ENCODE measurements around the gene CAMTA1.

The CAMTA1 gene

GRCh38 chr1:7103361-7103782, 318.1 kb downstream of the CAMTA1 start:
- H3K4me3 ChIP-seq (ENCODE audit: low read length): no peak overlapping the region
- DNase-seq (ENCODE audit: low read depth): peak; percentile 9
- TF ChIP-seq, protein P1, sequence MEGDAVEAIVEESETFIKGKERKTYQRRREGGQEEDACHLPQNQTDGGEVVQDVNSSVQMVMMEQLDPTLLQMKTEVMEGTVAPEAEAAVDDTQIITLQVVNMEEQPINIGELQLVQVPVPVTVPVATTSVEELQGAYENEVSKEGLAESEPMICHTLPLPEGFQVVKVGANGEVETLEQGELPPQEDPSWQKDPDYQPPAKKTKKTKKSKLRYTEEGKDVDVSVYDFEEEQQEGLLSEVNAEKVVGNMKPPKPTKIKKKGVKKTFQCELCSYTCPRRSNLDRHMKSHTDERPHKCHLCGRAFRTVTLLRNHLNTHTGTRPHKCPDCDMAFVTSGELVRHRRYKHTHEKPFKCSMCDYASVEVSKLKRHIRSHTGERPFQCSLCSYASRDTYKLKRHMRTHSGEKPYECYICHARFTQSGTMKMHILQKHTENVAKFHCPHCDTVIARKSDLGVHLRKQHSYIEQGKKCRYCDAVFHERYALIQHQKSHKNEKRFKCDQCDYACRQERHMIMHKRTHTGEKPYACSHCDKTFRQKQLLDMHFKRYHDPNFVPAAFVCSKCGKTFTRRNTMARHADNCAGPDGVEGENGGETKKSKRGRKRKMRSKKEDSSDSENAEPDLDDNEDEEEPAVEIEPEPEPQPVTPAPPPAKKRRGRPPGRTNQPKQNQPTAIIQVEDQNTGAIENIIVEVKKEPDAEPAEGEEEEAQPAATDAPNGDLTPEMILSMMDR (IDR thresholded peaks at IDR 0.05; ENCODE audit: insufficient read depth, low read depth, low read length, missing control alignments): no peak

DNA sequence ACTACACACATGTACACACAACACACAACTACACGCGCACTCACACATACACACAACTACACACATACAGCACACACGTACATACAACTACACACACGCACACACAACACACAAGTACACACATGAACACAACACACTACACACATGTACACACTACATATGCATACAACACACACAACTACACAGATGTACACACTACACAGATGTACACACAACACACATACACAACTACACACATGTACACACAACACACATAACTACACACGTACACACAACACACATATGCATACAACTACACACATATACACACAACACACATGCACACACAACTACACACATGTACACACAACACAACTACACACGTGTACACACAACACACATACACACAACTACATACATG, 318.6 kb downstream of the CAMTA1 start:
- DNase-seq (ENCODE audit: low read depth): no peak
- TF ChIP-seq, protein P1 (IDR thresholded peaks at IDR 0.05; ENCODE audit: insufficient read depth, low read depth, low read length, missing control alignments): no peak
- H3K4me3 ChIP-seq (ENCODE audit: low read length): no peak overlapping the region

DNA sequence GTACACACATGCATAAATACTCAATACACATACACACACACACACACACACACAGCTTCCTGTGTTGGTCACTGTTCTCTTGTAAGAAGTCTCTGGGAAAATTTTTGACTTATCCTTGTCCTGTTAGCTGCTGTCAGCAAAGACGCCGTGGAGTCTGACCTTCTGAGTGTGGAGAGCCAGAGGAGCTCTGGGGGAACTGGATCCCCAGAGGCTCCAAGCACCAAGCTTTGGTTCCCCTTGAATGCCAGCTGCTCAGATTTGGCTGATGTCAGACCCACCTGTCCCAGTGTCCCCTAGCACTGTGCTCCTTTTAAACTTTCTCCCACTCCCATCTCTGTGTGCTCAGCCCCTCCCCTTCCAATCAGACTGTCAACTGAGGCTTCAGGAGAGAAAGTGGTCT, 319.1 kb downstream of the CAMTA1 start:
- DNase-seq (ENCODE audit: low read depth): no peak

GRCh38 chr1:7105269-7105668, 320.0 kb downstream of the CAMTA1 start:
- TF ChIP-seq, protein P1 (IDR thresholded peaks at IDR 0.05; ENCODE audit: insufficient read depth, low read depth, low read length, missing control alignments): no peak
- no peak for DNase-seq (ENCODE audit: low read depth)
- no peak overlapping the region for H3K4me3 ChIP-seq (ENCODE audit: low read length)

More for the DNA sequence above, 319.1 kb downstream of the CAMTA1 start:
- H3K4me3 ChIP-seq (ENCODE audit: low read length): no peak overlapping the region
- TF ChIP-seq, protein P1 (IDR thresholded peaks at IDR 0.05; ENCODE audit: insufficient read depth, low read depth, low read length, missing control alignments): no peak

GRCh38 chr1:7106442-7107108, 321.3 kb downstream of the CAMTA1 start:
- TF ChIP-seq, protein P1 (IDR thresholded peaks at IDR 0.05; ENCODE audit: insufficient read depth, low read depth, low read length, missing control alignments): no peak
- DNase-seq (ENCODE audit: low read depth): no peak
- no peak overlapping the region for H3K4me3 ChIP-seq (ENCODE audit: low read length)

- DNase-seq (ENCODE audit: low read depth): no peak
- H3K4me3 ChIP-seq (ENCODE audit: low read length): no peak overlapping the region
- TF ChIP-seq, protein P1 (IDR thresholded peaks at IDR 0.05; ENCODE audit: insufficient read depth, low read depth, low read length, missing control alignments): no peak
These were observed 322.0 kb downstream of the CAMTA1 start for GRCh38 chr1:7107109-7107830.

Measured in epithelial cell of esophagus (primary cell).